ENCODE data around the gene KIAA0319L. TPM values are rescaled to one million over a fixed set of nuclear protein-coding genes. Genes with fewer than 3 reads are reported as not detected.
"Not testable (repeated sequence)": the region's sequence is repeated elsewhere in the genome, so short reads cannot be mapped to it uniquely, and the experiment has no call there.

The KIAA0319L gene
- total and polyA plus RNA-seq, 2 experiments from 2014 or later, result 27.2 to 75.1 TPM

DNA sequence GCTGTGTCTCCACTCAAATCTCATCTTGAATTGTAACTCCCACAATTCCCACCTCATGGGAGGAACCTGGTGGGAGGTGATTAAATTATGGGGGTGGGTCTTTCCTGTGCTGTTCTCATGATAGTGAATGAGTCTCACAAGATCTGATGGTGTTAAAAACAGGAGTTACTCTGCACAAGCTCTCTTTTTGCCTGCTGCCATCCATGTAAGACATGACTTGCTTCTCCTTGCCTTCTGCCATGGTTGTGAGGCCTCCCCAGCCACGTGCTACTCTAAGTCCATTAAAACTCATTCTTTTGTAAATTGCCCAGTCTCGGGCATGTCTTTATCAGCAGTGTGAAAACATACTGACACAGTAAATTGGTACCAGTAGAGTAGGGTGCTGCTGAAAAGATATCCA, 93.5 kb downstream of the KIAA0319L start:
- peaks cover 73% of the 10 kb centered on the region for H3K36me3 Mint-ChIP-seq (ENCODE audit: low read depth)
- H3K4me1 Mint-ChIP-seq; H2AFZ ChIP-seq; ATAC-seq; H3K4me2 ChIP-seq; H3K4me1 ChIP-seq (ENCODE audit: insufficient read depth); H3K4me3 ChIP-seq; H3F3A ChIP-seq (replicated peaks; ENCODE audit: low read depth); H3K27ac Mint-ChIP-seq; H3K27me3 Mint-ChIP-seq (ENCODE audit: insufficient read depth, low read depth, poor library complexity); H3K4me3 Mint-ChIP-seq; H3K9me2 ChIP-seq (ENCODE audit: insufficient read depth); DNase-seq (ENCODE audit: low spot score); H3K27ac ChIP-seq (ENCODE audit: low read depth); H3K27me3 ChIP-seq (ENCODE audit: insufficient read depth); H3K79me2 ChIP-seq (replicated peaks; ENCODE audit: insufficient read depth); H4K20me1 ChIP-seq (replicated peaks; ENCODE audit: insufficient read depth): not testable (repeated sequence)
- H3K9me3 Mint-ChIP-seq, result peaks cover 31% of the 10 kb centered on the region
- H3K36me3 ChIP-seq (ENCODE audit: insufficient read depth), result peaks cover 26% of the 10 kb centered on the region

DNA sequence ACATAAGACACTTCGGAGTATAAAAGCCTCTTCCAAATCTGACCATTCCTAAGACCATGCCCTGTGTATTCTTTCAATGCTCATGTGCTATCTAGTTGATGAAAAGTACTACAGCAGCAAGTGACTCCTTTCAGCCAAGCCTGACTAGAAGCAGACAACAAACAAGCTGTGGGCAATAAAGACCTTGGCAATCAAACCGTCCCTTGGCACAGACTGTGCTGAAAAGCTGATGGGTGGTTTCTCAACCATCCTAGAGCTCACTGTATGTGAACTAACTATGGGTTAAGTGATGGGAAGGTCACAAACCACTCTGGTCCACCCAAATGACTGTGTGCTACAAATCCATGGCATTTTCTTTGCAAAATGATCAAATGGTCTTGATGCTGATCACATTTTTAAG, 94.0 kb downstream of the KIAA0319L start:
- H3K36me3 Mint-ChIP-seq (ENCODE audit: low read depth), result peaks cover 69% of the 10 kb centered on the region
- TF ChIP-seq, protein P1, sequence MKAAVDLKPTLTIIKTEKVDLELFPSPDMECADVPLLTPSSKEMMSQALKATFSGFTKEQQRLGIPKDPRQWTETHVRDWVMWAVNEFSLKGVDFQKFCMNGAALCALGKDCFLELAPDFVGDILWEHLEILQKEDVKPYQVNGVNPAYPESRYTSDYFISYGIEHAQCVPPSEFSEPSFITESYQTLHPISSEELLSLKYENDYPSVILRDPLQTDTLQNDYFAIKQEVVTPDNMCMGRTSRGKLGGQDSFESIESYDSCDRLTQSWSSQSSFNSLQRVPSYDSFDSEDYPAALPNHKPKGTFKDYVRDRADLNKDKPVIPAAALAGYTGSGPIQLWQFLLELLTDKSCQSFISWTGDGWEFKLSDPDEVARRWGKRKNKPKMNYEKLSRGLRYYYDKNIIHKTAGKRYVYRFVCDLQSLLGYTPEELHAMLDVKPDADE (IDR thresholded peaks at IDR 0.05), result no peak
- TF ChIP-seq NANOG (IDR thresholded peaks at IDR 0.05; ENCODE audit: borderline replicate concordance) (no peak), ZNF462 (CRISPR knock-in tag; IDR thresholded peaks at IDR 0.05) (no peak), ZNF114 (CRISPR knock-in tag; IDR thresholded peaks at IDR 0.05) (no peak), POLR2AphosphoS5 (IDR thresholded peaks at IDR 0.05; ENCODE audit: low read depth) (no peak), CREB1 (CRISPR knock-in tag; IDR thresholded peaks at IDR 0.05; ENCODE audit: low read depth) (no peak), JUNB (IDR thresholded peaks at IDR 0.05; ENCODE audit: unreplicated experiment) (no peak), STAT1 (IDR thresholded peaks at IDR 0.05; ENCODE audit: unreplicated experiment) (no peak)
- TF ChIP-seq, protein P2, sequence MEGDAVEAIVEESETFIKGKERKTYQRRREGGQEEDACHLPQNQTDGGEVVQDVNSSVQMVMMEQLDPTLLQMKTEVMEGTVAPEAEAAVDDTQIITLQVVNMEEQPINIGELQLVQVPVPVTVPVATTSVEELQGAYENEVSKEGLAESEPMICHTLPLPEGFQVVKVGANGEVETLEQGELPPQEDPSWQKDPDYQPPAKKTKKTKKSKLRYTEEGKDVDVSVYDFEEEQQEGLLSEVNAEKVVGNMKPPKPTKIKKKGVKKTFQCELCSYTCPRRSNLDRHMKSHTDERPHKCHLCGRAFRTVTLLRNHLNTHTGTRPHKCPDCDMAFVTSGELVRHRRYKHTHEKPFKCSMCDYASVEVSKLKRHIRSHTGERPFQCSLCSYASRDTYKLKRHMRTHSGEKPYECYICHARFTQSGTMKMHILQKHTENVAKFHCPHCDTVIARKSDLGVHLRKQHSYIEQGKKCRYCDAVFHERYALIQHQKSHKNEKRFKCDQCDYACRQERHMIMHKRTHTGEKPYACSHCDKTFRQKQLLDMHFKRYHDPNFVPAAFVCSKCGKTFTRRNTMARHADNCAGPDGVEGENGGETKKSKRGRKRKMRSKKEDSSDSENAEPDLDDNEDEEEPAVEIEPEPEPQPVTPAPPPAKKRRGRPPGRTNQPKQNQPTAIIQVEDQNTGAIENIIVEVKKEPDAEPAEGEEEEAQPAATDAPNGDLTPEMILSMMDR (conservative IDR thresholded peaks at IDR 0.05; ENCODE audit: low read depth in 2 of 2), result no peak
- TF ChIP-seq, protein P3, sequence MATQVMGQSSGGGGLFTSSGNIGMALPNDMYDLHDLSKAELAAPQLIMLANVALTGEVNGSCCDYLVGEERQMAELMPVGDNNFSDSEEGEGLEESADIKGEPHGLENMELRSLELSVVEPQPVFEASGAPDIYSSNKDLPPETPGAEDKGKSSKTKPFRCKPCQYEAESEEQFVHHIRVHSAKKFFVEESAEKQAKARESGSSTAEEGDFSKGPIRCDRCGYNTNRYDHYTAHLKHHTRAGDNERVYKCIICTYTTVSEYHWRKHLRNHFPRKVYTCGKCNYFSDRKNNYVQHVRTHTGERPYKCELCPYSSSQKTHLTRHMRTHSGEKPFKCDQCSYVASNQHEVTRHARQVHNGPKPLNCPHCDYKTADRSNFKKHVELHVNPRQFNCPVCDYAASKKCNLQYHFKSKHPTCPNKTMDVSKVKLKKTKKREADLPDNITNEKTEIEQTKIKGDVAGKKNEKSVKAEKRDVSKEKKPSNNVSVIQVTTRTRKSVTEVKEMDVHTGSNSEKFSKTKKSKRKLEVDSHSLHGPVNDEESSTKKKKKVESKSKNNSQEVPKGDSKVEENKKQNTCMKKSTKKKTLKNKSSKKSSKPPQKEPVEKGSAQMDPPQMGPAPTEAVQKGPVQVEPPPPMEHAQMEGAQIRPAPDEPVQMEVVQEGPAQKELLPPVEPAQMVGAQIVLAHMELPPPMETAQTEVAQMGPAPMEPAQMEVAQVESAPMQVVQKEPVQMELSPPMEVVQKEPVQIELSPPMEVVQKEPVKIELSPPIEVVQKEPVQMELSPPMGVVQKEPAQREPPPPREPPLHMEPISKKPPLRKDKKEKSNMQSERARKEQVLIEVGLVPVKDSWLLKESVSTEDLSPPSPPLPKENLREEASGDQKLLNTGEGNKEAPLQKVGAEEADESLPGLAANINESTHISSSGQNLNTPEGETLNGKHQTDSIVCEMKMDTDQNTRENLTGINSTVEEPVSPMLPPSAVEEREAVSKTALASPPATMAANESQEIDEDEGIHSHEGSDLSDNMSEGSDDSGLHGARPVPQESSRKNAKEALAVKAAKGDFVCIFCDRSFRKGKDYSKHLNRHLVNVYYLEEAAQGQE (IDR thresholded peaks at IDR 0.05; ENCODE audit: unreplicated experiment), result no peak

More for the DNA sequence above, 94.0 kb downstream of the KIAA0319L start:
- H3K27ac Mint-ChIP-seq, result no peak overlapping the region
- no peak overlapping the region for H3K4me3 Mint-ChIP-seq
- Histone ChIP-seq H3K79me2 (replicated peaks; ENCODE audit: insufficient read depth) (no peaks in the 10 kb centered on the region), H4K20me1 (replicated peaks; ENCODE audit: insufficient read depth) (no peaks in the 10 kb centered on the region; the same call in 1 of the 2 replicates), H3K27me3 (ENCODE audit: insufficient read depth) (no peaks in the 10 kb centered on the region), H3K36me3 (ENCODE audit: insufficient read depth) (peaks cover 23% of the 10 kb centered on the region), H3K4me3 (no peak overlapping the region), H3K27ac (ENCODE audit: low read depth) (no peak overlapping the region), H3K9me2 (ENCODE audit: insufficient read depth) (peaks cover 5% of the 10 kb centered on the region; the same call in 1 of the 2 replicates), H3F3A (replicated peaks; ENCODE audit: low read depth) (no peaks in the 10 kb centered on the region), H2AFZ (no peak overlapping the region), H3K4me2 (no peak overlapping the region), H3K4me1 (ENCODE audit: insufficient read depth) (no peaks in the 10 kb centered on the region)
- no peak for ATAC-seq
- peaks cover 1% of the 10 kb centered on the region for H3K27me3 Mint-ChIP-seq (ENCODE audit: insufficient read depth, low read depth, poor library complexity)
- H3K9me3 Mint-ChIP-seq, result peaks cover 31% of the 10 kb centered on the region
- H3K4me1 Mint-ChIP-seq, result no peaks in the 10 kb centered on the region
- no peak for DNase-seq (ENCODE audit: low spot score)

All from GM23338 (cell line).